Stimulated activated naive CD8-positive, alpha-beta T cell treated with anti-CD3 and anti-CD28 coated beads, Interleukin-15, Interleukin-2, amounts not matched to agents 100 ng/mL and 50 ng/mL, for 24 hours (primary cell): Measurements from ENCODE around the gene R3HDM4.
A peak's percentile ranks its signal among the peaks of the same experiment; 100 is the strongest.
"Not testable (repeated sequence)": the region's sequence is repeated elsewhere in the genome, so short reads cannot be mapped to it uniquely, and the experiment has no call there.

Experiments used
- H3K27ac Mint-ChIP-seq: one replicate; pipeline ENCODE4 v1.8.0; 2021; ENCODE audit warnings: mild to moderate bottlenecking, mixed read lengths
- H3K27me3 Mint-ChIP-seq: one replicate; pipeline ENCODE4 v1.8.0; 2021; ENCODE audit warnings: mixed read lengths
- H3K36me3 Mint-ChIP-seq: one replicate; pipeline ENCODE4 v1.8.0; 2021; ENCODE audit warnings: low read depth, mixed read lengths
- H3K4me1 Mint-ChIP-seq: one replicate; pipeline ENCODE4 v1.8.0; 2021; ENCODE audit warnings: low read depth, mixed read lengths
- H3K4me3 Mint-ChIP-seq: one replicate; pipeline ENCODE4 v1.8.0; 2021; ENCODE audit warnings: mild to moderate bottlenecking, mixed read lengths
- H3K9me3 Mint-ChIP-seq: one replicate; pipeline ENCODE4 v1.8.0; 2021; ENCODE audit warnings: mixed read lengths

R3HDM4 gene

DNA sequence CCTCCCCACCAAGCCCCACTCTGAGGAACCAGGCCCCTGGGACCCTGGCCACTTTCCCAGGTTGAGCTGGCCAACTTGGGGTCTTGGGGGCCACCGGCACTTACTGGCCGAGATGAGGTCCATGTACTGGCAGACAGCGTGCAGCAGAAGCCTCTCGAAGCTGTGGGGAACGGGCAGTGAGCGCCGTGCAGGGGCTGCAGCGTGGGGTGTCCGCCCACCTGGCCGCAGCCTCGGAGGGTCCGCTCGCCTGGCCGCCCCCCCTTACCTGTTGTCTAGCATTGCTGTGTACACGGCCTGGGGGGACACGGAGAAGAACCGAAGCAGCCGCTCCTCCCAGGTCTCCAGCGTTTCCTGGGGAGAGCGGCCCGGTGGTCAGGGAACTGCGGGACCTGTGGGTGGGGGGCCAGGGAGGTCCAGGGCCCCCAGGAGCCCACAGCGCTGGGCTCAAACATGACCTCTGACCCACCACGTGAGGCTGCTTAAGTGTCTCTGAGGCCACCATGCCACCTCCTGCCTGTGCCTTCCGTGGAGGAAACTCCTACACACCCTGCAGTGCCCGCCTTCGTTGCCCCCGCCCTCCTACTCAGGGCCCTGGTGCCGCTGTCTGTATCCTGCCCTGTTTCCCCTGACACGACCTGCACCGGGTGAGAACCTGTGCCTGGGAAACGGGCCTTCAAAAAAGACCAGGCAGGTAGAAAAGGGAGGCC, 13.5 kb downstream of the R3HDM4 start:
- no peak overlapping the region for H3K4me3 Mint-ChIP-seq
- peaks cover 6% of the 10 kb centered on the region for H3K4me1 Mint-ChIP-seq
- H3K36me3 Mint-ChIP-seq = peaks cover 15% of the 10 kb centered on the region
- H3K9me3 Mint-ChIP-seq = no peaks in the 10 kb centered on the region
- no peak overlapping the region for H3K27ac Mint-ChIP-seq
- no peaks in the 10 kb centered on the region for H3K27me3 Mint-ChIP-seq

DNA sequence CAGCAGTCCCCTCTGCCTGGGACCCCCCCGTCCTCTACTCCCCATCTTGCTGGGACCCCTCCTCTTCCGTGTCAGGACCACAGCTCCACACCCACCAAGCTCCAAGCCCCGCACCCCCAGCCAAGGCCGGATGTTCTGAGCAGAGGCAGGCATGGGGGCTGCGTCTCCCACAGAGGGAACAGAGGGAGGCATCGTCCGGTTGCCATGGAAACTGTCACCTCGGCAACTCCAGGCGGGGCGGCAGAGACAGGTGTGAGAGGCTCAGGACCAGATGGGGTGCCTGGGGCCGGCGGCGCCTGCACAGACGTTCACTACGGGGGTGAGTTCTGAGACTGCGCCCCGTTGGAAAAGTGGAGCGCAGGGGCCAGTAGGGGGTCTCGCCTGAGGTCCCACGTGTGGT, 14.4 kb downstream of the R3HDM4 start:
- H3K4me3 Mint-ChIP-seq = no peak overlapping the region
- no peaks in the 10 kb centered on the region for H3K9me3 Mint-ChIP-seq
- H3K36me3 Mint-ChIP-seq = peaks cover 11% of the 10 kb centered on the region
- H3K27ac Mint-ChIP-seq = no peak overlapping the region
- peaks cover 3% of the 10 kb centered on the region for H3K4me1 Mint-ChIP-seq
- H3K27me3 Mint-ChIP-seq = no peaks in the 10 kb centered on the region

GRCh38 chr19:897442-898039, 15.5 kb downstream of the R3HDM4 start:
- Mint-ChIP-seq H3K27ac (no peak overlapping the region), H3K36me3 (peaks cover 14% of the 10 kb centered on the region), H3K4me3 (no peak overlapping the region), H3K4me1 (peaks cover 11% of the 10 kb centered on the region), H3K27me3 (no peaks in the 10 kb centered on the region), H3K9me3 (no peaks in the 10 kb centered on the region)

DNA sequence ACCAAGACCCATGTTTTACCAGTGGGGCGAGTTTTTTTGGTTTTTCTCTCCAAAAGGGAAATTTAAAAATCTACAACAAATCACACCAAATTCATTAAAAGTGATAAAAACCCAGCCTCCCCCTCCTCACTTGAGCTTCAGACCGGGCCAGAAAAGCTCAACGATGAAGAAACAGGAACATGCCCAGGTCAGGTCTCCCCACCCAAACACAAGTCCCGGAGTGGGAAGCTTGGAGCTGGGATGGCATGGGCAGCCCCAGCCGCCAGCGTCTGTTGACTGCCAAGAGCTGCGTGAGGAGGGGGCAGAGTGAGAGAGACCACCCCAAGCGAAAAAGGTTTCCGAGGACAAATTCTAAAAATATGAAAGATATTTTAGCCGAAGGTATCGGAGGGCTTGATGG, 16.0 kb downstream of the R3HDM4 start:
- H3K4me3 Mint-ChIP-seq = no peak overlapping the region
- peaks cover 11% of the 10 kb centered on the region for H3K4me1 Mint-ChIP-seq
- no peak overlapping the region for H3K27ac Mint-ChIP-seq
- no peaks in the 10 kb centered on the region for H3K9me3 Mint-ChIP-seq
- H3K27me3 Mint-ChIP-seq = no peaks in the 10 kb centered on the region
- H3K36me3 Mint-ChIP-seq = peaks cover 14% of the 10 kb centered on the region

DNA sequence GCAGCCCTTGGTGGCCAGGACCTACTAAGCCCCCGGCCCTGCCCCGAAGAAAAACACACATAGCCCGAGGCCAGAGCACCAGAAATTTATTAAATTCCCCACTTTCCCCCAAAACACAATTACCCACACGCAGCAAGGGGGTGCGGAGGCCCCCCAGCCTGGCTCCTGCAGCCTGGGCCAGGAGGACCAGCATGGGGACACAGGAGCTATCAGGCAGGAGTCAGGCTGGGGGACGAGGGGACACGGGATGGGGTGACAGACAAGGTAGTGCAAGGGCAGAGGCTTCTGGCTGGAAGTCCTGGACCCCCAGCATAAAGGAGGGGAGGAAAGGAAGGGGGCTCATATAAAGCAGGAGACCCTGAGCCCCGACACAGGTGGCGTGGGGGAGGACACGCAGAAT, 16.6 kb downstream of the R3HDM4 start:
- H3K36me3 Mint-ChIP-seq = peaks cover 14% of the 10 kb centered on the region
- H3K4me3 Mint-ChIP-seq = no peak overlapping the region
- H3K9me3 Mint-ChIP-seq = no peaks in the 10 kb centered on the region
- H3K4me1 Mint-ChIP-seq = peaks cover 11% of the 10 kb centered on the region
- H3K27me3 Mint-ChIP-seq = no peaks in the 10 kb centered on the region
- no peak overlapping the region for H3K27ac Mint-ChIP-seq

DNA sequence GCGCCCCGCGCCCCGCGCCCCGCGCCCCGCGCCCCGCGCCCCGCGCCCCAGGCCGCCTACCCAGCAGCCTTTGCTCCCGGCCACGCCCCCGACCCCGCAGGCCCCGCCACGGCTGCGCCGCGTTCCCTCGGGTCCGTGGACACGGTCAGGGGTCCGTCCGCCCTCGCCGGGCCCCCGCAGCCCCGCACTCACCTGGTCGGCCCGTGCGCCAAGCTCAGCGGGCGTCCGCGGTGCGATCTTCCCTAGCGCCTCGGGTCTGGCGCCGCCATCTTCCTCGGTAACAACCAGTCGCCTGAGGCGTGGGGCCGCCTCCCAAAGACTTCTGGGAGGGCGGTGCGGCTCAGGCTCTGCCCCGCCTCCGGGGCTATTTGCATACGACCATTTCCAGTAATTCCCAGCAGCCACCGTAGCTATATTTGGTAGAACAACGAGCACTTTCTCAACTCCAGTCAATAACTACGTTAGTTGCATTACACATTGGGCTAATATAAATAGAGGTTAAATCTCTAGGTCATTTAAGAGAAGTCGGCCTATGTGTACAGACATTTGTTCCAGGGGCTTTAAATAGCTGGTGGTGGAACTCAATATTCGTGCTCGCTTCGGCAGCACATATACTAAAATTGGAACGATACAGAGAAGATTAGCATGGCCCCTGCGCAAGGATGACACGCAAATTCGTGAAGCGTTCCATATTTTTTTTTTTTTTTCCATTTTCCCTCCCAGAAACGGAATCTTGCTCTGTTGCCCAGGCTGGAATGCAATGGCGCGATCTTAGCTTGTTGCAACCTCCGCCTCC, 19.9 kb downstream of the R3HDM4 start, which contains the start of the genes MED16 and RNU6-9:
MED16 (minus strand) TSS at position 294 of the 796 bp plus-strand sequence. CDS start 2,056 bp downstream, outside the sequence.
RNU6-9 (plus strand) TSS at position 591 of the 796 bp plus-strand sequence.
- Mint-ChIP-seq H3K27ac (peak within 1 kb of the TSS; percentile 99), H3K4me1 (peaks cover 15% of the 10 kb centered on the region), H3K27me3 (no peaks in the 10 kb centered on the region), H3K4me3 (peak within 1 kb of the TSS; percentile 84), H3K36me3 (peaks cover 14% of the 10 kb centered on the region), H3K9me3 (no peaks in the 10 kb centered on the region)

DNA sequence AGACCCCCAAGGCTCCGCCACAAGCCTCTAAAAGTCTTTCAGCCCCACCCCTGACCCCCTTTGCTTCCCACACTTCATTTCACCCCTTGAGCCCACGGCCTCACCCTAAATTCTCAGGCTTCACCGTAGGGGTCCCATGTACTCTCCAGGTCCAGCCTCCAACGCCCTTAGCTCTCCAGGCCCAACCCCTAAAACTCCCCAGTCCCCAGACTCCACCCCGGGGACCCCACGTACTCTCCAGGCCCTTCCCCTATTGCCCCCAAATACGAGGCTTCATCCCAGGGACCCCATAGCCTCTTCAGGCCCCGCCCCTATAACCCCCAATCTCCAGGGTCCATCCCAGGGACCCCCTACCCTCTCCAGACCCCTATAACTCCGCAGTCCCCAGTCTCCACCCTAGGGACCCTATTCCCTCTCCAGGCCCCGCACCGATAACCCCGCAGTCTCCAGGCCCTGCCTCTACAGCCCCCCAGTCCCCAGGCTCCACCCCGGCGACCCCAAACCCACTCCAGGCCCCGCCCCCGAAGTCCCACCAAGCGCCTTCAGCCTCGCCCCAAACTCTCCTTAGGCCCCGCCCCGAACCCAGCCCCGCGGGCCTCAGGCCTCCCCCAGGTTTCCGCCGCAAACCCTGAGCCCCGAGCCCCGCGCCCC, 20.7 kb downstream of the R3HDM4 start:
- H3K4me3 Mint-ChIP-seq = peak overlapping the region; percentile 79
- H3K27ac Mint-ChIP-seq = peak overlapping the region; percentile 83
- H3K36me3 Mint-ChIP-seq = peaks cover 14% of the 10 kb centered on the region
- H3K4me1 Mint-ChIP-seq = peaks cover 15% of the 10 kb centered on the region
- H3K9me3 Mint-ChIP-seq = no peaks in the 10 kb centered on the region
- no peaks in the 10 kb centered on the region for H3K27me3 Mint-ChIP-seq

GRCh38 chr19:891421-892200, 21.4 kb downstream of the R3HDM4 start:
- H3K4me1 Mint-ChIP-seq = peaks cover 15% of the 10 kb centered on the region
- H3K27ac Mint-ChIP-seq, H3K27me3 Mint-ChIP-seq, H3K9me3 Mint-ChIP-seq, H3K36me3 Mint-ChIP-seq: not testable (repeated sequence)
- peak overlapping the region; percentile 79 for H3K4me3 Mint-ChIP-seq

DNA sequence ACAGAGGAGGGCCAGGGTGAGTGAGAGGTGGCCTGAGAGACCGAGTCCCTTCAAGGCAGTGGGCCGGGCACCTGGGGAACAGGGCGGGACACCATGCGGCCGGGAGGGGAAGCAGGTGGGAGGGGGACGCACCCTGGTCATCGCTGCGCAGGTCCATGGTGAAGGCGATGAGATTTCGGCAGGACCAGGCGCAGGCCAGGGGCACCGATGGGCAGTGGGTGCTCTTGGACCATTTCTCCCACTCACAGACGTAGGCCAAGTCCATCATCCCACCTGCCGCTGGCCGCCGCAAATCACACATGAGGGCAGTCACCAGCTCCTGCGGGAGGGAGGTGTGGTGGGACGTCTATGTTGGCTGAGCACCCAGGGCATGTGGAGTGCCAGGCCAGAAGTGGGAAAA, 22.2 kb downstream of the R3HDM4 start:
- Mint-ChIP-seq H3K36me3 (peaks cover 4% of the 10 kb centered on the region), H3K4me1 (peaks cover 15% of the 10 kb centered on the region), H3K27me3 (no peaks in the 10 kb centered on the region), H3K27ac (no peak overlapping the region), H3K9me3 (no peaks in the 10 kb centered on the region), H3K4me3 (peak overlapping the region; percentile 57)

GRCh38 chr19:889662-890295, 23.2 kb downstream of the R3HDM4 start:
- Mint-ChIP-seq H3K9me3 (no peaks in the 10 kb centered on the region), H3K36me3 (peaks cover 4% of the 10 kb centered on the region), H3K27me3 (no peaks in the 10 kb centered on the region), H3K4me1 (peaks cover 15% of the 10 kb centered on the region), H3K4me3 (no peak overlapping the region), H3K27ac (no peak overlapping the region)

- H3K9me3 Mint-ChIP-seq = no peaks in the 10 kb centered on the region
- no peak overlapping the region for H3K27ac Mint-ChIP-seq
- H3K4me3 Mint-ChIP-seq = no peak overlapping the region
- H3K27me3 Mint-ChIP-seq = no peaks in the 10 kb centered on the region
- H3K36me3 Mint-ChIP-seq = peaks cover 4% of the 10 kb centered on the region
- H3K4me1 Mint-ChIP-seq = peaks cover 13% of the 10 kb centered on the region
Measured at GRCh38 chr19:888581-889385, 24.2 kb downstream of the R3HDM4 start.

DNA sequence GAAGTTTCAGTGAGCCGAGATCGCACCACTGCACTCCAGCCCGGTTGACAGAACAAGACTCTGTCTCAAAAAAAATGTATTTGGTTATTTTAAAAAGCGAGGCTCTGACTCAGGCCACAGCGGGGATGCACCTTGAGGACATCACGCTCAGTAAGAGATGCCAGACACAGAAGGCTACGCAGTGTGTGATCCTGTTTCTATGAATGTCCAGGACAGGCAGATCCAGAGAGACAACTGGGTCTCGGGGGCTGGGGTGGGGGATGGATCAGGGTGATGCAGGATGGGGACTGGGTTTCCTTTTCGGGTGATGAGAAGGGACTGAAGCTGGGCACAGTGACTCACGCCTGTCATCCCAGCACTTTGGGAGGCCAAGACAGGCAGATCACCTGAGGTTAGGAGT, 25.4 kb downstream of the R3HDM4 start:
- Mint-ChIP-seq H3K4me3 (no peak overlapping the region), H3K36me3 (no peaks in the 10 kb centered on the region), H3K9me3 (no peaks in the 10 kb centered on the region), H3K4me1 (peaks cover 5% of the 10 kb centered on the region), H3K27ac (no peak overlapping the region), H3K27me3 (no peaks in the 10 kb centered on the region)

GRCh38 chr19:887072-887471, 25.9 kb downstream of the R3HDM4 start:
- Mint-ChIP-seq H3K4me3 (no peak overlapping the region), H3K27me3 (no peaks in the 10 kb centered on the region), H3K9me3 (no peaks in the 10 kb centered on the region), H3K36me3 (no peaks in the 10 kb centered on the region), H3K4me1 (peaks cover 5% of the 10 kb centered on the region), H3K27ac (no peak overlapping the region)
